Measurements from ENCODE around the gene EDAR. TPM values are rescaled to one million over a fixed set of nuclear protein-coding genes. Genes with fewer than 3 reads are reported as not detected.

EDAR gene
- total RNA-seq, 2 experiments from 2014 or later = not detected

DNA sequence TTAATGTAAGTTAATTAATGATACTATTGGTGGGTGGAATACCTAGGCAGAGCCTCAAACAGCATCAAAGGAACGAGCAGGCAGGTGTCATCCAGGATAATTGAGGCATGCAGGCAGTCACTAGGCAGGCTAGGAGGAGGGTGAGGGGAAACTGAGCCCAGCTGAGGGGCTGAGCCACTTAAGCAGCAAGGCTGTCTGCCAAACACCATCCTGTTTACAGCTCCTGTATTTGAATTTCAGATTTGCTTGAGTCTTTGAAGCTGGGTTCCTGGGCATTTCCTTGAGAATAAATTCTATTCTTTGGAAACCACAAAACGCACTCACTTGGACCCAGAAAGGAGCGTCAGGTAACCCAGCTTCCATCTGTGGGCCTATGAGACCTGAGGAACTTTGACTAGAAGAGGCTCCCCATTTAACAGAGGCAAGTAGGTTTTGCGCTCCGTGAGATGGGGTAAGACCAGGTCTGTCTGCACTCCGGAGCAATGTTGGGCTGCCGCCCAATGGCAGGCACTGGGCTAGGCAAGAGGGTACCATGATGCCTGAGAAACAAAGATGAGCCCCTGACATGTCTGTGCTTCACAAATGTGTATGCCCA lies 2.0 kb downstream of the EDAR start:
- H3K4me1 Mint-ChIP-seq = no peaks in the 10 kb centered on the region
- no peak for DNase-seq

GRCh38 chr2:108983610-108984009 lies 5.4 kb downstream of the EDAR start:
- H3K27me3 Mint-ChIP-seq = peaks cover 7% of the 10 kb centered on the region
- no peaks in the 10 kb centered on the region for H3K36me3 Mint-ChIP-seq
- H3K9me3 Mint-ChIP-seq (ENCODE audit: low read depth) = no peaks in the 10 kb centered on the region
- H3K27ac Mint-ChIP-seq = no peak overlapping the region
- no peaks in the 10 kb centered on the region for H3K4me1 Mint-ChIP-seq
- ATAC-seq (no peak), DNase-seq (no peak)
- CTCF ChIA-PET = no interaction called here
- H3K4me3 Mint-ChIP-seq = no peak overlapping the region

More for the DNA sequence above, 2.0 kb downstream of the EDAR start:
- CTCF ChIA-PET = no interaction called here
- Mint-ChIP-seq H3K4me3 (no peak overlapping the region), H3K27me3 (peaks cover 19% of the 10 kb centered on the region), H3K36me3 (no peaks in the 10 kb centered on the region), H3K27ac (no peak overlapping the region), H3K9me3 (ENCODE audit: low read depth) (no peaks in the 10 kb centered on the region)
- no peak for ATAC-seq

DNA sequence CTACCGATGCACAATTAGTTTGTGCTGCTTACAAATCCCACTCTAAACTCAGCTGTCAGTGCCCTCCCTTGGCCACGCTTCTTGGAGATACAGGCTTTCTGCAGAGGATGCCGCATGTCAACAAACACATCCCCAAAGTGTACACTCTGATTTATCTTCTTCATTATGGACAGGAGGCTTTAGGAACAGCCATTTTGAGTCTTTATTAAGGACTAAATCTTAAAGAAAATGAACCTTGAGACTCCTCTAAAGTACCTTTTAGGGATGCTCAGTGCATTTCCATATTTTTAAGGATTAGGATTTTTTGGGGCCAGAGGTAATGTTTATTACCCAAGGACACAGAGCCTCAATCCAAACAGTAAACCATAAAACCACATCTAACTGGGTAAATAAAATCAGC lies 6.0 kb downstream of the EDAR start:
- ATAC-seq (no peak), DNase-seq (no peak)
- CTCF ChIA-PET = no interaction called here
- H3K36me3 Mint-ChIP-seq = no peaks in the 10 kb centered on the region
- peaks cover 2% of the 10 kb centered on the region for H3K27me3 Mint-ChIP-seq
- H3K27ac Mint-ChIP-seq = no peak overlapping the region
- H3K4me1 Mint-ChIP-seq = no peaks in the 10 kb centered on the region
- H3K4me3 Mint-ChIP-seq = no peak overlapping the region
- no peaks in the 10 kb centered on the region for H3K9me3 Mint-ChIP-seq (ENCODE audit: low read depth)

DNA sequence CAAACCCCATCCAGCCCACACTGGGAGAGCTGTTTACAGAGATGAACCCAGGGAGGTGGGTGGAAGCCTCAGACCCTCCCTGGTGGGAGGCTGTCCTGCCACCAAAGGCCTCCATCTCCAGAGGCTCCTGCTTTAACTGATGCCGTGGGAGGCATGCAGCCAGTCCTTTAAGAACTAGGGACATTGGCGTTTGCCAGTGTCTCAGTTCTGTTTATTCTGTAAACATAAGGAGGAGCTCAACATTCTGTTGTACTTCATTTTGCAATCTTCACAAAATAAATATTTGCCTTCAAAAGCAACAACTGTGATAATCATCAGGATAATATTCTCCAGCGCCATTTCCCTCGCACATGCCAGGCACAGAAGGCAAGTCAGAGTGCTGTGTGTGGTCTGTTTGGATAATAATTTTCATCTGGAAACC lies 6.8 kb downstream of the EDAR start:
- Mint-ChIP-seq H3K9me3 (ENCODE audit: low read depth) (no peaks in the 10 kb centered on the region), H3K27ac (no peak overlapping the region), H3K27me3 (no peaks in the 10 kb centered on the region), H3K4me3 (no peak overlapping the region), H3K36me3 (no peaks in the 10 kb centered on the region), H3K4me1 (no peaks in the 10 kb centered on the region)
- DNase-seq = no peak
- ATAC-seq = no peak
- CTCF ChIA-PET = no interaction called here

DNA sequence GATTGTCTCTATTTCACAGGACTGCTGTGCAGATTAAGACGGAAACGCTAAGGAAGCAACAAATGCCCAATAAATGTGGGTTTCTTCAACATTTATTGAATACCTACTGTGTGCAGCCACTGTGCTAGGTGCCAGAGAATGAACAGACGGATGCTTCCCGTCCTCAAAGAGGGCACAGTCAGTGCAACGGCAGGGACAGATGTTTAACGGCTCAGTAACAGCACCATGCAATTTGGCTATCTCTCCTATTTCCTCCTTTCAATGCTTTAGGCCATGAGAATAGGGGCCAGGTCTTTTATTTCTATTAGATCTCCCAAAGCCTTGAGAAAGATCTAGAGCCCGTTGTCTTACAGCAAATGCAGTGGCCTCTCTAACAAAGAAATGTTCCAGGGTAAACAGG lies 7.2 kb downstream of the EDAR start:
- Mint-ChIP-seq H3K27ac (no peak overlapping the region), H3K4me3 (no peak overlapping the region), H3K9me3 (ENCODE audit: low read depth) (no peaks in the 10 kb centered on the region), H3K27me3 (no peaks in the 10 kb centered on the region), H3K4me1 (no peaks in the 10 kb centered on the region), H3K36me3 (no peaks in the 10 kb centered on the region)
- DNase-seq (no peak), ATAC-seq (no peak)
- CTCF ChIA-PET = no interaction called here

DNA sequence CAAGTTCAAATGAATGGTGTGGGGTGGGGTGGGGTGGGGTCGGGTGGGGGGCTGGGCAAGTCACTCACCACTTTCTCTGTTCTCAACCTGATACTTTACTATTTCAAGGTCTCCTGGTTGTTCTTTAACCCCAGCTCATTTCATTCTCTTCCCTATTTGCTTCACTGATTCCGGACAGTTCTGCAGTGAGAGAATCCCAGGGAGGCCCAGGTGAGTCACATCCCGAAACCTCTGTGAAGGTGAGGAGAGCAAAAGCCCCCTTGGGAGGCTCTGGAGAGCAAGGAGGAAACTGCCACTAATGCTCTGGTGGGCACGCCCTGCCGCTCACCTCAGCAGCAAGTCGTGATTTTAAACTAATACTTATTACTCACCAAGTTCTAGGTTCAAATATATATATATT lies 8.9 kb downstream of the EDAR start:
- Mint-ChIP-seq H3K27ac (no peak overlapping the region), H3K4me3 (no peak overlapping the region), H3K9me3 (ENCODE audit: low read depth) (no peaks in the 10 kb centered on the region), H3K4me1 (no peaks in the 10 kb centered on the region), H3K36me3 (no peaks in the 10 kb centered on the region), H3K27me3 (no peaks in the 10 kb centered on the region)
- no peak for DNase-seq
- no peak for ATAC-seq
- CTCF ChIA-PET = no interaction called here

DNA sequence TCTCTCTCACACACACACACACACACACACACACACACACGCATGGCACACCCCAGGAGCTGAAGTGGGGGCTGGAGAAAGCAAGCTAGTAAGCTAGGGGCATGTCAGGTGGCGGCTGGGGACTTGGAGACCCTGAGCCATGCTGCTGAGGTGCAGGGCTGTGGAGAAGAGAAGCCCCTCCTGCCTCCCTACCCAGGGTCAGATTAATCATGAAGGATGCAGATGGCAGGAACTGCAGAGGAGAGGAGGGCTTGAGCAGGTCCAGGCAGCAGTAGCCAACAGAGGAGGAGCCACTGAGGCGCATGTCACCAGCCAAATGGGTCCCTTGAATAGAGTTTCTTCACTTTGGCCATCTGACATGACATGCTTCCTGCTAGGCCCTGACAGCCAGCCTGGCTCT lies 9.6 kb downstream of the EDAR start:
- no peaks in the 10 kb centered on the region for H3K27me3 Mint-ChIP-seq
- H3K27ac Mint-ChIP-seq = no peak overlapping the region
- H3K4me1 Mint-ChIP-seq = no peaks in the 10 kb centered on the region
- DNase-seq (no peak), ATAC-seq (no peak)
- no peaks in the 10 kb centered on the region for H3K36me3 Mint-ChIP-seq
- CTCF ChIA-PET = no interaction called here
- H3K9me3 Mint-ChIP-seq (ENCODE audit: low read depth) = no peaks in the 10 kb centered on the region
- no peak overlapping the region for H3K4me3 Mint-ChIP-seq

DNA sequence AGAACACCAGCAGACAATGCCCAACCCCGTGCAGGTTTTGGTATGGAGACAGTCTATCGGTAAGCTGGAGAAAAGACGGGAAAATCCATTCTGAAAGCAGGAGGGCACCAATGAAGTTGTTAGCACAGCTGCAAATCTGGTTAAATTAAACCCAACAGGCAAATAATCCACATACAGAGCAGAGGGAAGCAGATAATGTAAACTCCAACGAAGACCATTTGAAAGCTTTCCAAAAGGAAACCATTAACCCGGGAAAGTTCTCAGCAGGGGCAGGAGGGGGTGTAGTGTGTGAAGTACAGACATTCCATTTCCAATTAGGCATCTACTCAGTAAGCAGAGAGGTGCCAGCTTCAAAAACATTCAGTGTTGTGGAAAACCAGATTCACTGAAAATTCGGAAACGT lies 10.3 kb downstream of the EDAR start:
- ATAC-seq (no peak), DNase-seq (no peak)
- Mint-ChIP-seq H3K9me3 (ENCODE audit: low read depth) (no peaks in the 10 kb centered on the region), H3K4me3 (no peak overlapping the region), H3K36me3 (no peaks in the 10 kb centered on the region), H3K27me3 (no peaks in the 10 kb centered on the region), H3K27ac (no peak overlapping the region), H3K4me1 (no peaks in the 10 kb centered on the region)
- CTCF ChIA-PET = no interaction called here

DNA sequence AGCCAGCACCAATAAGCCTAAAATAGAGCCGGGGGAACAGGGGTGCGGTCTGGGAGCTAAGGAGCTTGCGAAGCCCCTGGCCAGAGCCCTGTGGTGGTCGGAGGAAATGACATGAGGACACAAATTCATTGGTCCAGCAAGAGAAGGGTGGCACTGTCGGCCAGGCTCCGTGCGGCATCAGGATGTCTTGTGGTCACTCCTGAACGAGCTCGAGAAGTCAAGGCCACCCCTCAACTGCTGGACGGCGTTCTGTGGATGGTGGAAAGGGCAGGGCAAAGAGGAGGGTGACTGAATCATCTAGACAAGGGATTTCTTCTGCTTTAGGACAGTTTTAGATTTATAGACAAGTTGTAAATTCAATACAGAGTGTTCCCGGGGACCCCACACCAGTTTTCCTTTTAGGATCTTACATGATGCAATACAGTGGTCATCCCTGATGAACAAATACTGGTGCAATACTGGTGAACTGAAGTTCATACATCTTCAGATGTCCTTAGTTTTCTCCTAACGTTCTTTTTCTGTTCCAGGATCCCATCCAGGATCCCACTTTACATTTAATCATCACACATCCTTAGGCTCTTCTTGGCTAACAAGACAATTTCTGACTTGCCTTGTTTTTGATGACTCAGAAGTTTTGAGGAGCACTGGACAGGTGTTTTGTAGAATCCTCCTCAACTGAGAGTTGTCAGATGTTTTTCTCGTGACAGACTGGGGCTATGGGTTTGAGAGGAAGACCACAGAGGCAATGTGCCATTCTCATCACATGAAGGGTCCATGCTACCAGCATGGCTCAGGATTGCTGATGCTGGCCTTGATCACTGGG lies 13.2 kb downstream of the EDAR start:
- DNase-seq (no peak), ATAC-seq (no peak)
- CTCF ChIA-PET = interaction anchor here (0.9 to 1.0 kb wide), 2 partner anchors 11 to 15 kb away, joined by 3 read pairs; no protein-coding TSS in a partner anchor
- H3K4me1 Mint-ChIP-seq = no peaks in the 10 kb centered on the region
- no peak overlapping the region for H3K4me3 Mint-ChIP-seq
- H3K36me3 Mint-ChIP-seq = no peaks in the 10 kb centered on the region
- no peaks in the 10 kb centered on the region for H3K27me3 Mint-ChIP-seq
- no peak overlapping the region for H3K27ac Mint-ChIP-seq
- H3K9me3 Mint-ChIP-seq (ENCODE audit: low read depth) = no peaks in the 10 kb centered on the region

DNA sequence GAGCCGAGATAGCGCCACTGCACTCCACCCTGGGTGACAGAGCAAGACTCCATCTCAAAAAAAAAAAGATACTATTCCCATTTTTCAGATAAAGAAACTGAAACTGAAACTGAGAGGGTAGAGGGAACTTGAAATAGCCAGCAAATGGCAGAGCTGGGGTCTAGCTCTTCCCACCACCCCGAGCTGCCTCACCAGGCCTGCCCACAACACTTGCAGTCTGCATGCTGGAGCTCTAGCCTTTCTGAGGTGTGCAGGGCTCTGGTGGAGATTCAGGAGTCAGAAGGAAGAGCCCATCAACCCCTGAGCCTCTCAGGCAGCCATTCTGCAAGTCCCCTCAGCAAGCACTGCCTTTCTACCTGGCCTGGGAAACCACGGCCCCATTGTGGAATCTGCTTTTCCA lies 14.3 kb downstream of the EDAR start:
- no peaks in the 10 kb centered on the region for H3K4me1 Mint-ChIP-seq
- peak; percentile 23 for ATAC-seq
- no peak overlapping the region for H3K4me3 Mint-ChIP-seq
- no peaks in the 10 kb centered on the region for H3K27me3 Mint-ChIP-seq
- DNase-seq = no peak
- no peaks in the 10 kb centered on the region for H3K36me3 Mint-ChIP-seq
- H3K27ac Mint-ChIP-seq = no peak overlapping the region
- CTCF ChIA-PET = no interaction called here
- no peaks in the 10 kb centered on the region for H3K9me3 Mint-ChIP-seq (ENCODE audit: low read depth)

DNA sequence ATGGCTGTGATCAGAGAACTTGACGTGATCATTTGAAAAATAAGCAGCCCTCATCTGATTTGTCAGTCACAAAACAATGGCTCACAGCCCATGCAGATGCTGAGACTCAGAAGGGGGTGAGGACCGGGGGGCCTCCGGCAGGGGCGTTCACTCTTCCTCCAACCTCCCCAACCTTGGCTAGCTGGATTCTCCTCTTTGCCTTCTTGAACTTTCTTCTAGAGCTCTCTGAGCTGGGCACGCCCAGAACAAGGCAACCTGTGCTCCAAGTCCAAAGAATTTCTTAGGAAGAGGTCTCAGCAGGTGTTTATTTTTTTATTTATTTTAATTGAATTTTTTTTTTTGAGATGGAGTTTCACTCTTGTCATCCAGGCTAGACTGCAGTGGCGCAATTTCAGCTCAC lies 16.4 kb downstream of the EDAR start:
- Mint-ChIP-seq H3K9me3 (ENCODE audit: low read depth) (no peaks in the 10 kb centered on the region), H3K4me3 (no peak overlapping the region), H3K4me1 (no peaks in the 10 kb centered on the region), H3K36me3 (no peaks in the 10 kb centered on the region), H3K27ac (no peak overlapping the region), H3K27me3 (no peaks in the 10 kb centered on the region)
- no peak for DNase-seq
- CTCF ChIA-PET = no interaction called here
- no peak for ATAC-seq

- Mint-ChIP-seq H3K36me3 (no peaks in the 10 kb centered on the region), H3K9me3 (ENCODE audit: low read depth) (no peaks in the 10 kb centered on the region), H3K4me1 (no peaks in the 10 kb centered on the region), H3K27ac (no peak overlapping the region), H3K4me3 (no peak overlapping the region), H3K27me3 (no peaks in the 10 kb centered on the region)
- CTCF ChIA-PET = no interaction called here
- DNase-seq (no peak), ATAC-seq (no peak)
Observed at GRCh38 chr2:108971661-108972566, 17.1 kb downstream of the EDAR start.

GRCh38 chr2:108970369-108970768 lies 18.7 kb downstream of the EDAR start:
- Mint-ChIP-seq H3K4me3 (no peak overlapping the region), H3K36me3 (no peaks in the 10 kb centered on the region), H3K9me3 (ENCODE audit: low read depth) (no peaks in the 10 kb centered on the region), H3K27me3 (no peaks in the 10 kb centered on the region), H3K27ac (no peak overlapping the region), H3K4me1 (peaks cover 2% of the 10 kb centered on the region)
- CTCF ChIA-PET = no interaction called here
- ATAC-seq (no peak), DNase-seq (no peak)

- CTCF ChIA-PET = no interaction called here
- ATAC-seq = no peak
- Mint-ChIP-seq H3K36me3 (no peaks in the 10 kb centered on the region), H3K27me3 (no peaks in the 10 kb centered on the region), H3K4me1 (peaks cover 2% of the 10 kb centered on the region), H3K9me3 (ENCODE audit: low read depth) (no peaks in the 10 kb centered on the region), H3K4me3 (no peak overlapping the region), H3K27ac (no peak overlapping the region)
- DNase-seq = no peak
Observed at GRCh38 chr2:108969856-108970255, 19.2 kb downstream of the EDAR start.
